Measurements from ENCODE around the gene FOXP1. TPM values are rescaled to one million over a fixed set of nuclear protein-coding genes. Genes with fewer than 3 reads are reported as not detected.

The FOXP1 gene
- total RNA-seq, 2 donors from 2014 or later = 41.7 to 94.3 TPM

GRCh38 chr3:71462586-71462985 is 120.9 kb downstream of the FOXP1 start:
- Mint-ChIP-seq H3K36me3 (ENCODE audit: low read depth) (peaks cover 3% of the 10 kb centered on the region), H3K4me3 (no peak overlapping the region), H3K9me3 (no peaks in the 10 kb centered on the region), H3K27ac (no peak overlapping the region), H3K27me3 (ENCODE audit: insufficient read depth) (no peaks in the 10 kb centered on the region), H3K4me1 (peaks cover 11% of the 10 kb centered on the region)
- no peak for TF ChIP-seq CTCF (conservative IDR thresholded peaks at IDR 0.05)
- H3K9me3 ChIP-seq (ENCODE audit: control insufficient read depth, low read length) = no peaks in the 10 kb centered on the region
- H3K4me1 ChIP-seq (ENCODE audit: control insufficient read depth, insufficient read depth, low read length) = no peaks in the 10 kb centered on the region
- WGBS, 2 experiments (ENCODE audit: insufficient coverage in 1 of 2, insufficient read length in 1 of 2) = 91 to 96% methylated on average over 6 to 7 of the region's 7 CpGs
- no peaks in the 10 kb centered on the region for H3K27me3 ChIP-seq (ENCODE audit: control insufficient read depth, insufficient read depth, low read length, poor library complexity, severe bottlenecking)
- no peak overlapping the region for H3K27ac ChIP-seq (ENCODE audit: low read depth, low read length)
- no peak overlapping the region for H3K9ac ChIP-seq (ENCODE audit: extremely low read depth, low read length, poor library complexity, severe bottlenecking)
- no peak for DNase-seq
- H3K36me3 ChIP-seq (ENCODE audit: control insufficient read depth, insufficient read depth, low read length) = no peaks in the 10 kb centered on the region
- H3K4me3 ChIP-seq (ENCODE audit: low read length) = no peak overlapping the region

- Mint-ChIP-seq H3K27me3 (ENCODE audit: insufficient read depth) (no peaks in the 10 kb centered on the region), H3K4me1 (peaks cover 15% of the 10 kb centered on the region), H3K36me3 (ENCODE audit: low read depth) (peaks cover 3% of the 10 kb centered on the region), H3K27ac (no peak overlapping the region), H3K4me3 (no peak overlapping the region), H3K9me3 (no peaks in the 10 kb centered on the region)
- no peaks in the 10 kb centered on the region for H3K36me3 ChIP-seq (ENCODE audit: control insufficient read depth, insufficient read depth, low read length)
- no peaks in the 10 kb centered on the region for H3K9me3 ChIP-seq (ENCODE audit: control insufficient read depth, low read length)
- no peak overlapping the region for H3K4me3 ChIP-seq (ENCODE audit: low read length)
- H3K27ac ChIP-seq (ENCODE audit: low read depth, low read length) = no peak overlapping the region
- H3K9ac ChIP-seq (ENCODE audit: extremely low read depth, low read length, poor library complexity, severe bottlenecking) = no peak overlapping the region
- no peak for DNase-seq
- TF ChIP-seq CTCF (conservative IDR thresholded peaks at IDR 0.05) = no peak
- 93 to 97% methylated on average over 9 of the region's 9 CpGs for WGBS, 2 experiments (ENCODE audit: insufficient coverage in 1 of 2, insufficient read length in 1 of 2)
- no peaks in the 10 kb centered on the region for H3K27me3 ChIP-seq (ENCODE audit: control insufficient read depth, insufficient read depth, low read length, poor library complexity, severe bottlenecking)
- H3K4me1 ChIP-seq (ENCODE audit: control insufficient read depth, insufficient read depth, low read length) = no peaks in the 10 kb centered on the region
Observed at GRCh38 chr3:71461749-71462483, 121.6 kb downstream of the FOXP1 start.

- no peaks in the 10 kb centered on the region for H3K9me3 Mint-ChIP-seq
- H3K36me3 Mint-ChIP-seq (ENCODE audit: low read depth) = peaks cover 3% of the 10 kb centered on the region
- no peak overlapping the region for H3K27ac Mint-ChIP-seq
- H3K4me1 Mint-ChIP-seq = peaks cover 19% of the 10 kb centered on the region
- Histone ChIP-seq H3K4me3 (ENCODE audit: low read length) (no peak overlapping the region), H3K9me3 (ENCODE audit: control insufficient read depth, low read length) (no peaks in the 10 kb centered on the region), H3K4me1 (ENCODE audit: control insufficient read depth, insufficient read depth, low read length) (no peaks in the 10 kb centered on the region), H3K27me3 (ENCODE audit: control insufficient read depth, insufficient read depth, low read length, poor library complexity, severe bottlenecking) (no peaks in the 10 kb centered on the region), H3K9ac (ENCODE audit: extremely low read depth, low read length, poor library complexity, severe bottlenecking) (no peak overlapping the region), H3K36me3 (ENCODE audit: control insufficient read depth, insufficient read depth, low read length) (no peaks in the 10 kb centered on the region), H3K27ac (ENCODE audit: low read depth, low read length) (no peak overlapping the region)
- 92 to 95% methylated on average over 9 of the region's 9 CpGs for WGBS, 2 experiments (ENCODE audit: insufficient coverage in 1 of 2, insufficient read length in 1 of 2)
- no peak overlapping the region for H3K4me3 Mint-ChIP-seq
- no peak for DNase-seq
- H3K27me3 Mint-ChIP-seq (ENCODE audit: insufficient read depth) = no peaks in the 10 kb centered on the region
- TF ChIP-seq CTCF (conservative IDR thresholded peaks at IDR 0.05) = no peak
Observed at GRCh38 chr3:71461114-71461513, 122.4 kb downstream of the FOXP1 start.
